ENCODE measurements around the gene SLC25A11. TPM values are rescaled to one million over a fixed set of nuclear protein-coding genes. Genes with fewer than 3 reads are reported as not detected.
"Not testable (repeated sequence)": the region's sequence is repeated elsewhere in the genome, so short reads cannot be mapped to it uniquely, and the experiment has no call there.

SLC25A11 gene
- total RNA-seq, 1 donor: 51.8 TPM

GRCh38 chr17:4919511-4920047 is 20.3 kb downstream of the SLC25A11 start:
- TF ChIP-seq CTCF (IDR thresholded peaks at IDR 0.05; ENCODE audit: insufficient read depth, low read depth, low read length): no peak
- peak; percentile 16 for DNase-seq (ENCODE audit: low read depth)

GRCh38 chr17:4914551-4914950 is 25.3 kb downstream of the SLC25A11 start:
- DNase-seq (ENCODE audit: low read depth): not testable (repeated sequence)

More at GRCh38 chr17:4919511-4920047, 20.3 kb downstream of the SLC25A11 start:
- no peak overlapping the region for H3K4me3 ChIP-seq (ENCODE audit: low read depth, low read length)

GRCh38 chr17:4913994-4914393 is 25.9 kb downstream of the SLC25A11 start:
- DNase-seq (ENCODE audit: low read depth): no peak
- TF ChIP-seq CTCF (IDR thresholded peaks at IDR 0.05; ENCODE audit: insufficient read depth, low read depth, low read length): no peak
- no peak overlapping the region for H3K4me3 ChIP-seq (ENCODE audit: low read depth, low read length)

More at GRCh38 chr17:4914551-4914950, 25.3 kb downstream of the SLC25A11 start:
- H3K4me3 ChIP-seq (ENCODE audit: low read depth, low read length): not testable (repeated sequence)

- peak; percentile 96 for DNase-seq (ENCODE audit: low read depth)
- no peak overlapping the region for H3K4me3 ChIP-seq (ENCODE audit: low read depth, low read length)
- peak; percentile 91 for TF ChIP-seq CTCF (IDR thresholded peaks at IDR 0.05; ENCODE audit: insufficient read depth, low read depth, low read length)
These were observed 30.9 kb downstream of the SLC25A11 start for GRCh38 chr17:4908711-4909496.

- no peak overlapping the region for H3K4me3 ChIP-seq (ENCODE audit: low read depth, low read length)
- TF ChIP-seq CTCF (IDR thresholded peaks at IDR 0.05; ENCODE audit: insufficient read depth, low read depth, low read length): no peak
- DNase-seq (ENCODE audit: low read depth): no peak
These were observed 31.5 kb downstream of the SLC25A11 start for GRCh38 chr17:4908301-4908700.

GRCh38 chr17:4906642-4907041 is 33.2 kb downstream of the SLC25A11 start:
- not testable (repeated sequence) for H3K4me3 ChIP-seq (ENCODE audit: low read depth, low read length); DNase-seq (ENCODE audit: low read depth)

- no peak within 1 kb of the TSS for H3K4me3 ChIP-seq (ENCODE audit: low read depth, low read length)
- peak; percentile 79 for DNase-seq (ENCODE audit: low read depth)
- TF ChIP-seq CTCF (IDR thresholded peaks at IDR 0.05; ENCODE audit: insufficient read depth, low read depth, low read length): peak; percentile 76
These were observed 36.6 kb downstream of the SLC25A11 start, which contains the start of gene CHRNE for GRCh38 chr17:4903051-4903818. TSS of gene CHRNE (minus strand) at chr17:4903098. CDS start at chr17:4903063, 35 bp downstream.
